Stimulated activated CD4-positive, alpha-beta T cell treated with anti-CD3 and anti-CD28 coated beads, Interleukin-4, amount 100 ng/mL, for 48 hours (primary cell): ENCODE results near the gene MICALL1.
"Not testable (repeated sequence)": the region's sequence is repeated elsewhere in the genome, so short reads cannot be mapped to it uniquely, and the experiment has no call there.

ENCODE experiments used
- DNase-seq, 2 donors: peaks; one replicate each; pipeline ENCODE4 v3.0.0-alpha.2; 2020; ENCODE audit warnings: low read depth in 2 of 2

Gene MICALL1

DNA sequence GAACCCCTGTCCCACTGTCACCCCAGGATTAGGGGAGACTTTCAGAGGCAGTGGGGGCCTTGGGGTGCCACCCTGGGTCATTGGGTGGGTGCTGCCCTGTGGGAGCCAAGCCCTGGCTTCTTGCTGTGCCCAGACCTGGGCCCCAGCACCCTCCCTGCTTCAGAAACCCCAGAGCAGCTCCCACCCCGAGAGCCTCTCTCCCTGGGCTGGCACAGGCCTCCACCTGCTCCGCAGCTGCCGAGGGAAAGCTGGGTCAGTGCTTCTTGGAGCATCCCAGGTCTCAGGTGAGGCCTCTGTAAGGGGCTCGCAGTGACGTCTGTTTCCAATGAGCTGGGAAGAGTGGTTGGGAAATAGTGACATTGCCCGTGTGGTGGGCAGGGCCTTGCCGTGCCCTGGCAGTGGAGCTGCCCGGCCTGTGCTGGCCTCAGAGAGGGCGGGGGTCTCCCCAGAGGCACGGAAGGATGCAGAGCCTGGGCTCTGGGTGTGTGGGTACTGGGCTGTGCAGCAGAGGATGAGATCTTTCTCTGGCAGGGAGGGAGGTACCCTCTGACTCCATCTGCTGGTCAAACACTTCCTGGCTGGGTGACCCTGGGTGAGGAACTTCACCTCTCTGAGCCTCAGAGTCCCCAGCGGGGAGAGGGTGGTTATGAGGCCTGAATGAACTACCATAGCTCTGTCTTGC lies 24.3 kb downstream of the MICALL1 start:
- DNase-seq = no peak

DNA sequence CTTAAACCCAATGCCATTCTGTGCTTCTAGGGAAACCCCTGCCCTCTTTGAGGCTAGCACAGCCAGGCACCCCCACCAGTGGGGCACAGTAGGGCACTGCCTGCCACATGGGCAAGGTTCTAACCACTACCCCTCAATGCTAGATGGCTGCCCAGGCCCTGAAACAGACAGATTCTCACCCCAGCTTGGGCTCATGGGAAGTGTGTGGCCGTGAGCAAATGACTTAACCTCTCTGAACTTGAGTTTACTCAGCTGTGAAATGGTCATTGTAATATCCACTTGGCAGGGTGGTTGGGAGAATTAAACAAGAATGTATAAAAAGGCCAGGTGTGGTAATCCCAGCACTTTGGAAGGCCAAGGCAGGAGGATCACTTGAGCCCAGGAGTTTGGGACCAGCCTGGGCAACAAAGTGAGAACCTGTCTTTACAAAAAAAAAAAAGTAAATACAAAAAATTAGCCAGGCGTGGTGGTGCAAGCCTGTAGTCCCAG lies 24.9 kb downstream of the MICALL1 start:
- no peak for DNase-seq

DNA sequence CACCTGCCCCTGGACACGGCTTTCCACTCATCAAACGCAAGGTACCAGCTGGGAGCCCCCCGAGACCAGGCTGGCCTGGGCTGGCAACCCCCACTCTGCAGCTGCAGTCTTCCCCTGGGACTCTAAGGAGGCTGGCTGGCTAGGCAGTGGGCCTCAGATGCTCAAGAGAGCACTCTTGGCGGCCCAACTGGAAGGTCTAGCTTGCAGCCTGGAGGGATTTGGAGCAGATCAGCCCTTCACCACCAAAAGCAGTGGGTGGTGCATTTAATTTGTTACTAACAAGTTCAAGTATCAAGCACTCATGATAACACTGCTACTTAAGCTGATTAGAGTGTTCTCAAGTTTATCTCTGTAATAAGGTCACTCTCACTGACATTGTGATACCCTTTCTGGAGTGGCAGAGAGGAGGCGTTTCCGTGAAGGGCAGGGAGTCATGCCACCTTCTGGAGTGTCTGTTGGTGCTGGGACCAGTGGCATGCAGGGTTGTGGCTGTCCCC lies 25.8 kb downstream of the MICALL1 start:
- DNase-seq = no peak

DNA sequence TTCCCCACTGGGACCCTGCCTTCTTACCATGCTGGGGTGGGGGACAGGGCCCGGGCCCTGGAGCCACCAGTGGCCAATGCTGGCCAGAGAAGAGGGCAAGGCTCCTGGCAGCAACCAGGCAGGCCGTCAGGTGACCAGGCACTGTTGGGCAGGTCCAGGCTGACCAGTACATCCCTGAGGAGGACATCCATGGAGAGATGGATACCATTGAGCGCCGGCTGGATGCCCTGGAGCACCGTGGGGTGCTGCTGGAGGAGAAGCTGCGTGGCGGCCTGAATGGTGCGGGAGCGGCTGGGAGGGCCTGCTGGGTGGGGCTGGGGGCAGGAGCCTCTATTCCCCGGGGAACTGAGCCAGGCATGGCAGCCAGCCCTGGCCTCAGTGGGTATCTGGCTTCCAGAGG lies 26.3 kb downstream of the MICALL1 start:
- no peak for DNase-seq

GRCh38 chr22:37932821-37933578 lies 26.9 kb downstream of the MICALL1 start:
- no peak for DNase-seq

DNA sequence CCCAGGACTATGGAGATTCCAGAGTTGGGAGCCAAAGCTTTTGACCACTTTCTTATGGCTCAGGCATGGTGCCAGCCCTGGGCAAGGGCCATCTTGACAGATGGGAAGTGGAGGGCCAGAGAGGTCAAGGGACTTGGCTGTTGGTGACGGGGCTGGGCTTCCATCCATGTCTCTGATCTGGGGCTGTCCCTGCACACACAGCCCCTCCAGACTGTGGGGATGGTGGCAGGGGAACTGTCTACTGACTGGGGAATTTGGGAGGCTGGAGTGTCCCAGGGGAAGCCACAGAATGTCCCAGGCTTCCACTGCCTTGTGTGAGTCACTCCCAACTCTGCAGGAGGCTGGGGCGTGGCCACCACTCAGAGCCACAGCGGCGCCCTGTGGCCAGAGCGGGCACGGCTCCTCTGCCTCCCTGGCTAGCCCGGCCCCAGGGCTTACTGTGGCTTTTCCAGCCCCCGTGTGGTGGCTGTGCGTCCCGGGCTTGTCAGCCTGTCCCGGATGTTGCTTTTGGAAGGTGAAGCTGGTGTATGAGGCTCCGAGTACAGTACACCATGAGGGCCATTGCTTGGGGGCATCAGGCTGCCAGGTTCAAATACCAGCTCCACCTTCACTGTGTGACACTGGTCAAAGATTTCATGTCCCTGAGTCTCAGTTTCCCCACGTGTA lies 27.7 kb downstream of the MICALL1 start:
- DNase-seq = peak; percentile 84 to 85

DNA sequence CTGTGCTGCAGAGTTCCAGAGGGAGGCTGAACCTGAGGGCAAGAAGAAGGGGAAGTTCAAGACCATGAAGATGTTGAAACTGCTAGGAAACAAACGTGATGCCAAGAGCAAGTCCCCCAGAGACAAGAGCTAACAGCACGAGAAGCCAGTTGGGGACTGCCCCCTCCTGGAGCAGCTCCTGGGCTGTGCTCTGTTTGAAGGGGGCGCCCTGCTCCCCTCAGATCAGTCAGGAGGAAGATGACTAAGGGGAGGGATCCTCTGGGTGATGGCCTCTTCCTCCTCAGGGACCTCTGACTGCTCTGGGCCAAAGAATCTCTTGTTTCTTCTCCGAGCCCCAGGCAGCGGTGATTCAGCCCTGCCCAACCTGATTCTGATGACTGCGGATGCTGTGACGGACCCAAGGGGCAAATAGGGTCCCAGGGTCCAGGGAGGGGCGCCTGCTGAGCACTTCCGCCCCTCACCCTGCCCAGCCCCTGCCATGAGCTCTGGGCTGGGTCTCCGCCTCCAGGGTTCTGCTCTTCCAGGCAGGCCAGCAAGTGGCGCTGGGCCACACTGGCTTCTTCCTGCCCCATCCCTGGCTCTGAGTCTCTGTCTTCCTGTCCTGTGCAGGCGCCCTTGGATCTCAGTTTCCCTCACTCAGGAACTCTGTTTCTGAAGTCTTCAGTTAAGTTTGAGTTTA lies 34.7 kb downstream of the MICALL1 start:
- no peak for DNase-seq

GRCh38 chr22:37942133-37942532 lies 36.0 kb downstream of the MICALL1 start:
- DNase-seq = no peak

DNA sequence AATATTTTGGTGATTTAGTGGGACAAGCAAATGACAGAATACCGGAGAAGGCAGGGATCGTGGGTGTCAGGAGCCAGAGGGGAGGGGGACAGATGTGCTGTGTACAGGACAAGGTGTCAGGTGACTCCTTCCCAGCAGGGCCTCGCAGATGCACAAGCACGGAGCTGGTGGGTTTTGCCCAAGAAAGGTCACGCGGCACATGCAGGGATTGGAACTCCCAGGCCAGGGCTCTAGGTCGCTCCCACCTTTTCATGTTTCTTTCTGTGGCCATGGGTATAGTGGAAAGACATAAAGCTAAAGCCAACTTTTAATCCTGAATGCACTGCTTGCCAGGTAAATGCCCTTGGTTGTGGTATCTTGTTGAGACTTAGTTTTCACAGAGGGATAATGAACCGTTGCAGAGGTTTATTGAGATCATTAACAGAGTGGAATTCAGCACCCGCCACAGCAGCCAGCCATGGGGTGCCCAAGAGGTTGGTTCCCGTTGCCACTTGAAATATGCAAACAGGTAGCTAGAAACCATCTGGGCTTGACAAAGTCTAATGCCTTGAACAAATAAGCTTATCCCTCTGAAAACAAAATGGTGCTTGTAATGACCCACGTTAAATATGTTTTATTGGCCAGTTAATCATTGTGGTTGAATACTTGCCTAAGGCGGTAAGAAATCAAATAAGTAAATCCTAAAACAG lies 37.2 kb downstream of the MICALL1 start:
- DNase-seq = no peak

DNA sequence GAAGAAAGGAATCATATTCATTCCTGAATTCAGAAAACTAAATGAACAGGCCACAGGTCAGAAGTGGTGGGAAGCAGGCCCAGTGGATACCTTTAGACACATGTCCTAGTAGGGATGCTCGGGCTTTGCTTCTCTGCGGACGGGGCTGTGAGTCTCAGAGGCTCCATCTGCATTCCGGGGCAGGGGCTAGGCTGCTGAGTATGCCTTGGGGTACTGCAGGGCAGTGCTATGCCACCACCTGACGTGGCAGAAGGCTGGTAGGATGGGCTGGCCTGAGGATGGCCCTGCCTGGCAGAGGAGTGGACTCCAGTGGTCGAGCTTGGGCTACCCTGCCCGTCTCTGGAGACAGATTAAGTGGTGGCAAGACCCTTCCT lies 37.7 kb downstream of the MICALL1 start:
- DNase-seq = no peak

GRCh38 chr22:37944423-37944822 lies 38.3 kb downstream of the MICALL1 start:
- DNase-seq = not testable (repeated sequence)

DNA sequence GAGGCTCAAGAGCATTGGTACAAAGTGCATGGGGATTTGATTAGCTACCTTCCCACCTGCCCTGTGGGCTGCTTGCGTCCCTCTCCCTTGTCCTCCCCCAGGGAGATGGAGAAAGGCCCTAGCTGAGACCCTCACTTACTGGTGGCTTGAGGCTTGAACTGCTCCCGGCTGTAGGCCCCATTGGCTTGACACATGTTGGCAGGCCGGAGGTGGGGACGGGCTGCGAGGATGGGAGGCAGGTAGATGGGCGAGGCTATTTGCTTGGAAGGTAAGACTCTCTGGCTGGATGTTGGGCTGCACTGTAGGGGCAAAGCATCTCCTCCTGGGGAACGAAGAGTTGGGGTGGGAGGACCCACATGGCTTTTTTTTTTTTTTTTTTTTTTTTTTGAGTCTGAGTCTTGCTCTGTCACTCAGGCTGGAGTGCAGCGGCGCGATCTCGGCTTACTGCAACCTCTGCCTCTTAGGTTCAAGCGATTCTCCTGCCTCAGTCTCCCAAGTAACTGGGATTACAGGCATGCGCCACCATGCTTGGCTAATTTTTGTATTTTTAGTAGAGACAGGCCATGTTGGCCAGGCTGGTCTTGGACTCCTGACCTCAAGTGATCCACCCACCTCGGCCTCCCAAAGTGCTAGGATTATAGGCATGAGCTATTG lies 41.2 kb downstream of the MICALL1 start:
- DNase-seq = not testable (repeated sequence)

GRCh38 chr22:37951305-37951704 lies 45.2 kb downstream of the MICALL1 start:
- DNase-seq = no peak

- DNase-seq = not testable (repeated sequence)
These were observed 46.5 kb downstream of the MICALL1 start for GRCh38 chr22:37952629-37953028.

GRCh38 chr22:37953062-37953436 lies 47.0 kb downstream of the MICALL1 start:
- no peak for DNase-seq

GRCh38 chr22:37953437-37954179 lies 47.5 kb downstream of the MICALL1 start, which contains the start of the genes C22orf23 and POLR2F:
Gene C22orf23 (minus strand): TSS chr22:37953601. CDS start chr22:37953149, 452 bp downstream.
Gene POLR2F (plus strand): TSS chr22:37953699. CDS start chr22:37953788, 89 bp downstream.
- DNase-seq = peak; percentile 92 to 94

- DNase-seq = no peak
These were observed 48.6 kb downstream of the MICALL1 start for GRCh38 chr22:37954686-37955085.

- not testable (repeated sequence) for DNase-seq
These were observed 49.8 kb downstream of the MICALL1 start for GRCh38 chr22:37955825-37956397.

DNA sequence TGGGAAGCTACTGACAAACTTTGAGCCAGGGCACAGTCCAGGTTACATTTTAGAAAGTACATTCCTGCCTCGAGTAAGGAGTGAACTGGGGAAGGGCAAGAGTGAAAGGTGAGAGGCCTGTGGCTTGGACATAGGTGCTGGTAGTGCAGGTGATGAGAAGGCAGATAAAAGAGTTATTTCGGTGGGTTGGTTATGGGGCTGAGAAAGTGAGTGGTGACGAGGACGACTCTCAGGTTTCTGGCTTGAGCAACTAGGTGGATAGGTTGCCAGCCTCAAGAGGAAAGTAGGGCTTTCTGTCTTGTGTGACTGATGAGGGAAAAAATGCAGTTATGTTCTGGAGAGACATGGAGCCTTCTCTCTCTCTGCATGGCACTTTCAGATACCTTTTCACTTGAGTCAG lies 51.1 kb downstream of the MICALL1 start:
- DNase-seq = no peak
